C4-2B (cell line): ENCODE results near the gene VPS29.

Experiments used
- CTCF ChIP-seq: fragments of 450-650 bp; conservative IDR thresholded peaks from 2 replicates; pipeline ENCODE4 v1.5.1; 2017; ENCODE audit warnings: mild to moderate bottlenecking
- ZFX ChIP-seq: fragments of 450-650 bp; IDR thresholded peaks from 2 replicates; pipeline ENCODE4 v1.6.1; 2017

DNA sequence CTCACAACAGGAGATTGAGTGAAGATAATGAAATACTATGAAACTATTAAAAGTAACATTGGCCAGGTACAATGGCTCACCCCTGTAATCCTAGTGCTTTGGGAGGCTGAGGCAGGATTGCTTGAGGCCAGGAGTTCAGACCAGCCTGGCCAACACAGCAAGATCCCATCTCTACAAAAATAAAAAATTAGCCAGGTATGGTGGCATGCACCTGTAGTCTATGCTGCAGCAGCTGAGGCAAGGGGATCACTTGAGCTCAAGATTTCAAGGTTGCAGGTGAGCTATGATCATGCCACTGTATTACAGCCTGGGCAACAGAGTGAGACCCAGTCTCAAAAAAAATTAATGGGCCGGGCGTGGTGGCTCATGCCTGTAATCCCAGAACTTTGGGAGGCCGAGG, 15.1 kb upstream of the VPS29 start:
- TF ChIP-seq CTCF, result no peak
- no peak for TF ChIP-seq ZFX
